SK-N-MC (cell line): ENCODE data around the gene OGFR.

ENCODE experiments used
- EZH2 ChIP-seq: fragments of 200-600 bp; sonication (generic); IDR thresholded peaks from one replicate; pipeline ENCODE4 v1.6.1; 2017; ENCODE audit warnings: antibody characterized with exemption
- FOXP2 ChIP-seq: optimal IDR thresholded peaks from 2 replicates; pipeline ENCODE3; 2011; ENCODE audit warnings: mild to moderate bottlenecking, moderate library complexity; ENCODE audit not compliant: insufficient read depth; ENCODE audit errors: extremely low read length, control extremely low read depth
- POLR2AphosphoS5 ChIP-seq: IDR thresholded peaks from 2 replicates; pipeline ENCODE4 v1.6.1; 2012; ENCODE audit warnings: mild to moderate bottlenecking, low read depth, low read length, borderline replicate concordance

DNA sequence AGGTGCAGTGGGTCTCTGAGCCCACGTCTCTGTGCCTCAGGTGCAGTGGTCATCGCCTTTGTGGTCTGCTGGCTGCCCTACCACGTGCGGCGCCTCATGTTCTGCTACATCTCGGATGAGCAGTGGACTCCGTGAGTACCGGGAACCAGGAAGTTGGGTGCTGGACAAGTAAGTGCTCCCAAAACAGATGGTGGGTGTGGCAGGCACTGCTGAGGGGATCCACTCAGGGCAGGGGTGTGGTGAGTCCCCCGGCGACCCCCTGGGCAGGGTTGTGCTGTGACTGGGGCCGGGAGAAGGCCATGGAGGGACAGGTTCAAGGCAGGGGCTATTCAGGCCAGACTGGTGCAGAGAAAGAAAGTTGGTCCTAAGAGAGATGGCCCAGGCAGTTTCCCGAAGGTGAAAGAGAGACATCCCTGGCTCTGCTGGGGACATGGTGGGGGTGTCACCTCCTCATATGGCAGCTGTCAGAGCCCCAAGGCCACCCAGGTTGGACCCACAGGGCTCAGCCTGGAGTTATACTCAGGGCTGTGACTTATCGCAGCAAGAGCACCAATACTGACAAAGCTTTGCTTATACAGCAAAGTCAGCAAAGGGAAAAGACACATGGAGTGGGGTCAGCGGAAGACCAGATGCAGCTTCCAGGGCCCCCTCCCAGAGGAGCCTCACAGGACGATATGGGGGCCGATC, 46.3 kb upstream of the OGFR start:
- TF ChIP-seq POLR2AphosphoS5 (no peak), EZH2 (no peak), FOXP2 (no peak)
